ENCODE results near the gene LRP5.
"Not testable (repeated sequence)": the region's sequence is repeated elsewhere in the genome, so short reads cannot be mapped to it uniquely, and the experiment has no call there.

Gene LRP5

DNA sequence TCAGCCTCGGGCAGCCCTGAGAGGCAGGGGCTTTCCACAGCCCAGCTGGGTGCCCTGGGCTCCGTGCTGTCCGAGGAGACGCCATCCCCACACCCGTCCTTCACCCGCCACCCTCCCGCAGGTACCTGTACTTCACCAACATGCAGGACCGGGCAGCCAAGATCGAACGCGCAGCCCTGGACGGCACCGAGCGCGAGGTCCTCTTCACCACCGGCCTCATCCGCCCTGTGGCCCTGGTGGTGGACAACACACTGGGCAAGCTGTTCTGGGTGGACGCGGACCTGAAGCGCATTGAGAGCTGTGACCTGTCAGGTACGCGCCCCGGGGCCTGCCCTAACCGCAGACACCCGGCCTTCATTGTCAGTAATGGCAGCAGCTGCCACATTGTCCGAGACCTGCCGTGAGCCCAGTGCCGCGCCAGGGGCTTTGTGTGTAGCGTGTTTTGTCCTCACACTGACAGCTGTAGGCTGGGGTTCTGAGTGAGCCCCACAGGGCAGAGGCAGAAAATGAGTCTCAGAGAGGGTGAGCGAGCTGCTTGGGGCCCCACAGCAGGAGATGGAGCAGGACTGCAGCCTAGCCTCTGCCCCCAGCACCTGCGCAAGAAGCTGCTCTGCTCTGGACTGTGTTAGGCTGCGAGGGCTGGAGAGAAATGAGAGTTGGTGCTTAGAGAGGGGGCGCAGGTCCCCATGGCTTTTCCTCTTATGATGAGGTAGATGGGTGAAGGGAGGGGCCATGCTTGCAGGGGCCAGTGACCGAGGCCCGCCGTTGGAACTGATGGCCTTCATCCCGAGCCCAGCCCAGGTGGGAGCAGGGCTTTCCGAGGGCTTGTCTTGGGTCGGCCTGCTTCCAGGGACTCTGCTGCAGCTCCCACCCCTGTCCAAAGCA lies 112.8 kb downstream of the LRP5 start:
- no peak for DNase-seq

DNA sequence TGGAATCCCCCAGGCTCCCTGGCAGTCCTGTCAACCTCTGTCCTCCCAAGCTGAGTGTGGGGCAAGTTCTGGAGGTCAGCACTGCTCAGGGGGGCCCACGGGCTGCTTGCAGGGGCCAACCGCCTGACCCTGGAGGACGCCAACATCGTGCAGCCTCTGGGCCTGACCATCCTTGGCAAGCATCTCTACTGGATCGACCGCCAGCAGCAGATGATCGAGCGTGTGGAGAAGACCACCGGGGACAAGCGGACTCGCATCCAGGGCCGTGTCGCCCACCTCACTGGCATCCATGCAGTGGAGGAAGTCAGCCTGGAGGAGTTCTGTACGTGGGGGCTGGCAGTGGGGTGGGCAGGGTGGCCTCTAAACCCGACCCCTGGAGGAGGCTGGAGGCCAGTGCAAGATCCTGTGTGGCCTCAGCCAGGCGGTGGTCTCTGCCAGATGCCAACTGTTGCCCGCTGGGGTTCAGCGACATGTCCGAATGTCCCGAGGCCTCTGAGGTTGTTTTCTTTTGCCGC lies 113.5 kb downstream of the LRP5 start:
- no peak for DNase-seq

DNA sequence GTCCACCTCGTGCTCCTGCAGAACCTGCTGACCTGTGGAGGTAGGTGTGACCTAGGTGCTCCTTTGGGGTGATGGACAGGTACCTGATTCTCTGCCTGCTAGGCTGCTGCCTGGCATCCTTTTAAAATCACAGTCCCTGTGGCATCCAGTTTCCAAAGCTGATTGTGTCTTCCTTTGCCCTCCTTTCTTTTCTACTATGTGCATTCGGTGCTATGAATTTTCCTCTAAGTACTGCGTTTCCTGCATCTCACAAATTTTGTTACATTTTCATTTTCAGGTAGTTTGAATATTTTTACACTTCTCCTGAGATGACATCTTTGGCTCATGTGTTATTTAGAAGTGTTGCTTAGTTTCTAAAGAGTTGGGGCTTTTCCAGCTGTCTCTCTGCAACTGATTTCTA lies 117.3 kb downstream of the LRP5 start:
- DNase-seq: no peak

GRCh38 chr11:68430384-68430783 lies 118.0 kb downstream of the LRP5 start:
- DNase-seq: no peak

- DNase-seq: no peak
Measured at GRCh38 chr11:68430801-68431200, 118.4 kb downstream of the LRP5 start.

- no peak for DNase-seq
Measured at GRCh38 chr11:68431984-68432645, 119.7 kb downstream of the LRP5 start.

GRCh38 chr11:68432874-68433273 lies 120.5 kb downstream of the LRP5 start:
- no peak for DNase-seq

DNA sequence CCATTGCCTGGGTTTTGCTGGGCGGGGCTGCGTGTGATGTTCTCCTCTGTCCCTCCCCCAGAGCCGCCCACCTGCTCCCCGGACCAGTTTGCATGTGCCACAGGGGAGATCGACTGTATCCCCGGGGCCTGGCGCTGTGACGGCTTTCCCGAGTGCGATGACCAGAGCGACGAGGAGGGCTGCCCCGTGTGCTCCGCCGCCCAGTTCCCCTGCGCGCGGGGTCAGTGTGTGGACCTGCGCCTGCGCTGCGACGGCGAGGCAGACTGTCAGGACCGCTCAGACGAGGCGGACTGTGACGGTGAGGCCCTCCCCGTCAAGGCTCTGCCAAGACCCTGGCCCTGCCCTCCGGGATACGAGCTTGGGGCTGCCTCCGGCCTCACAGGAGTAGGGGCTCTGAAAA lies 121.2 kb downstream of the LRP5 start:
- no peak for DNase-seq

GRCh38 chr11:68434159-68434558 lies 121.8 kb downstream of the LRP5 start:
- not testable (repeated sequence) for DNase-seq

DNA sequence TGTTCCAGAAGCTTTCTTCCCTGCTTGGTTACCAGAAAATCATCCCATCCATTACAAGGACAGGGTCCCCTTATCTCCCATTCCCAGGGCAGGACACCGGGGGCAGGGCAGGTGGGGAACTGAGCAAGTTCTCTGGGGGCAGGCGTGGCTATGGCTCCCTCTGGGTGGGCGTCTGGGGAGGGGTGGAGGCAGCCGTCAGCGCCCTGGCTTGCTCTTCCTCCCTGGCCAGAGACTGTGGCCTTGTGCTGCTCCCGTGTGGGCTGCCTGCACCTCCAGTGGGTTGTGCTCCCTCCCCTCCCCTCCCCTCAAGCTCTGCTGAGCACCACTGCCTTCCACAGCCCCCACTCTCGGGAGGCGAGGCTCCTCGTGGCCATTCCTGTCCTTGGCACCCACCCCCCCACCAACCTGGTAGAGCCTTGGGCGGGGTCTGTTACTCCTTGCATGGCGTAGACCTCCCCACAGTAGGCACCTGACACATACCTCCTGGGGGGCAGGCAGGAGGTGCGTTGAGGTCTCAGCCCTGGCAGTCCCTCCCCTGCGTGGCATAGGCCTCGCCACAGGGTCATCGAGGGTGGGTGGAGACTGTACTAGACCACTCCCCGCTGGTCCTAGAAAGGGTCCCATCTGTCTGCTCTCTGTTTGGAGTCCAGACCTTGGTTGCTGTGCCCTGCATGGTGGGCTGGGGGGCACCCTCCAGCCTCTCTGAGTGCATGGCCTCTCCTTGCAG lies 123.9 kb downstream of the LRP5 start:
- DNase-seq: no peak

DNA sequence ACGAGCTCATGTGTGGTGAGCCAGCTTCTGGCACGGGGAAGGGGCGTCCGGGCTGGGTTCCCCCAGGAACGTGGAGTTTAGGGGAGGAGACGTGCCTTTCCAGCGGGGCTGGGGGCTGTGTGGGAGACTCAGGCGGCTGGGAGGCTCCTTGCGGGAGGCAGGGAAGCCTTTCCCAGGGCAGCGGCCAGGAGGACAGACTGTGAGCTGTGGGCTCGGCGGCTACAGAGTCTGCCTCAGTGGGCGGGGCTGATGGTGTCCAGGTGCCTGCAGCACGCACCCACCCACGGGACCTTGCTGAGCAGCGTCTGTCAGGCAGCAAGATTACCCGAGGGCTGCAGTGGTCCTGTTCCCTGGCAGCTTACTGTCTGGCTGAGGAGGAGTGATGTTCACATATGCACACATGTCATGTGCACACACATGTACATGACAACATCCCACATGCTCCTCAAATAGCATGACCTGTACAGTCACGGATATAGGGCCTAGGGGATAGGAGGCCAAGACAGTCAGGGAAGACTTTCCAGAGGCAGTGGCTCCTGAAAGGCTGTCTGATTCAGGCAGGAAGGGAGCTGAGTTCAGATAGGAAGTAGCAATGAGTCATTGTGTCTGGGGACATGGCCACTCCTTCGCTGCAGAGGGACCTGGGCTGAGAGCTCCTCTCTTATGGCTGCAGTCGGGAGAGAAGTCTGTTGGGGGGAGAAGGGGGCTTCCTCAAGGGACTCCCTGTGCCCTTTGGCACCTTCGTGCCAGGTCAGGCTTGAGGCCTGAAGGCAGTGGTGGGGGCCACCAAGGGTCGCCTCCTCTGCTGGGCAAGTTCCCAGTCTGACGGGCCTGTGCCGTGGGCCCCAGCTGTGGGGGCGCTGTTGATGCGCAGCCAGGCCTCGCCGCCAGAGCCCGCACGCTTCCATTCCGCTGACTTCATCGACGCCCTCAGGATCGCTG lies 124.9 kb downstream of the LRP5 start:
- DNase-seq: no peak

DNA sequence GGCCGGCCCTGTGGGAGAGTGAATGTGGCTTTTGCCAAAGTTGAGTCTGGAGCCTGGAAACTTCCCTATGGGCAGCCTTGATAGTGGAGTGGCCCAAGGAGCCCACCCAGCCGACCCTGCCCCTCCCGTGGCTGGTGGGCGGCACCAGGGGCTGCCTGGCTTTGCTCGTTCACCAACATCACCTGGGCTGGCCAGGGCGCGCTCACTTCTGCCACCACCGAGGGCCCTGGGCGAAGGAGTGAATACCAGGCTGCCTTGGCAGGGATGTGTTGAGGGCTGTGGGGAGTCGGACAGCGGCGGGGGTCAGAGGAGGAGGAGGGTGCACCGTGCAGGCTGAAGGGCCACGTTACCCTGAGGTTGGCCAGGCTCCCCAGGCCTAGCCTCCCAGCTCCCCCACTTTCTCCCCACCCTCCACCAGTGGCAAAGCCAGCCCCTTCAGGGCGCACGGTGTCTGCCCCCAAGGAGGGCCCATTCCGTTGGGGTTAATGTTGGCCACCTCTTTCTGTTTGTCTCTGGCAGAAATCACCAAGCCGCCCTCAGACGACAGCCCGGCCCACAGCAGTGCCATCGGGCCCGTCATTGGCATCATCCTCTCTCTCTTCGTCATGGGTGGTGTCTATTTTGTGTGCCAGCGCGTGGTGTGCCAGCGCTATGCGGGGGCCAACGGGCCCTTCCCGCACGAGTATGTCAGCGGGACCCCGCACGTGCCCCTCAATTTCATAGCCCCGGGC lies 125.7 kb downstream of the LRP5 start:
- DNase-seq: no peak

DNA sequence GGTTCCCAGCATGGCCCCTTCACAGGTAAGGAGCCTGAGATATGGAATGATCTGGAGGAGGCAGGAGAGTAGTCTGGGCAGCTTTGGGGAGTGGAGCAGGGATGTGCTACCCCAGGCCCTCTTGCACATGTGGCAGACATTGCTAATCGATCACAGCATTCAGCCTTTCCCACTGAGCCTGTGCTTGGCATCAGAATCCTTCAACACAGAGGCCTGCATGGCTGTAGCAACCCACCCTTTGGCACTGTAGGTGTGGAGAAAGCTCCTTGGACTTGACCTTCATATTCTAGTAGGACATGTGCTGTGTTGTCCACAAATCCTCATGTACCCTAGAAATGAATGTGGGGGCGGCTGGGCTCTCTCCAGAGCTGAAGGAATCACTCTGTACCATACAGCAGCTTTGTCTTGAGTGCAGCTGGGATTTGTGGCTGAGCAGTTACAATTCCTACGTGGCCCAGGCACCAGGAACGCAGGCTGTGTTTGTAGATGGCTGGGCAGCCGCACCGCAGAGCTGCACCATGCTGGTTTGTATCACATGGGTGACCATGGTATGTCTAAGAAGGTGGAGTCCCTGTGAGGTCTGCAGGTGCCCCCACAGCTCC lies 126.4 kb downstream of the LRP5 start:
- DNase-seq: no peak

DNA sequence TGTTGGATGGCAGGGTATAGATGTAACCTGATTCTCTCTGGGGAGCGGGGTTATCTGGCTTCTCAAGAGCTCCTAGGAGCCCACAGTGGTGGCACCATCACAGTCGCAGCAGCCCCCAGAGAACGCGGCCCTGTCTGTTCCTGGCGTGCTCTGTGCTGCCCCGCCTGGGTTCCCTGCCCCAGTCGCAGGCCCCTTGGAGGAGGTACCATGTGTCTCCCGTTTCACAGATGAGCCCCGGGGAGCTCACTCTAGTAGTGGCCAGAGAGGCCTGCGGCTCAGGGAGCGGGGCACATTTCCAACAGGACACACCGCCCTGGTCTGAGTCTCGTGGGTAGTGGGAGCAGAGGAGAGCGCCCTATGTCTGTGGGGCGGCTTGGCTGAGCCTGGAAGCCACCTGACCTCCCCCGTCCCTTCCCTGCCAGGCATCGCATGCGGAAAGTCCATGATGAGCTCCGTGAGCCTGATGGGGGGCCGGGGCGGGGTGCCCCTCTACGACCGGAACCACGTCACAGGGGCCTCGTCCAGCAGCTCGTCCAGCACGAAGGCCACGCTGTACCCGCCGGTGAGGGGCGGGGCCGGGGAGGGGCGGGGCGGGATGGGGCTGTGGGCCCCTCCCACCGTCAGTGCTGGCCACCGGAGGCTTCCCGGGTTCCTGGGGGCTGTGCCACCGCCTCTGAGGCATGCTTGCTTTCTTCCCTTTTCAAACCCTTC lies 127.1 kb downstream of the LRP5 start:
- peak in 2 of 3 experiments; percentile 67 to 74 for DNase-seq

DNA sequence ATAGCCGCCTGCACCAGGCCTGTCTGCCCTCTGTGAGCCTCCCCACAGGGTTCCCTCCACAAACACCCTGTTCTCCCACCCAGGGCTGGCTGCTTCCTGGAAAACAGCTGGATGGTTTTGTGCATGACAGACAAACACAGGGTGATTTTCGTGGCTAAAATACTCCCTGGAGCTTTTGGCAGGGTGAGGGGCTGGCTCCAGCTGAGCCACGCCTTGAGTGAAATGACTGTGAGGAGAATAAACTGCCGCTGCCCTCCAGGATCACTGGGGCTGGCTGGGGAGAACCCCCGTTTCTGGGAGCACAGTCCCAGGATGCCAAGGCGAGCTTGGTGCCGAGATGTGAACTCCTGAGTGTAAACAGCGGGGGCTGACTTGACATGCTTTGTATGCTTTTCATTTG lies 127.8 kb downstream of the LRP5 start:
- DNase-seq: peak in 2 of 3 experiments; percentile 67 to 80

- DNase-seq: peak; percentile 10 to 96 (median 87)
Measured at GRCh38 chr11:68441466-68442230, 129.3 kb downstream of the LRP5 start.

- DNase-seq: no peak
Measured at GRCh38 chr11:68442433-68442832, 130.0 kb downstream of the LRP5 start.

DNA sequence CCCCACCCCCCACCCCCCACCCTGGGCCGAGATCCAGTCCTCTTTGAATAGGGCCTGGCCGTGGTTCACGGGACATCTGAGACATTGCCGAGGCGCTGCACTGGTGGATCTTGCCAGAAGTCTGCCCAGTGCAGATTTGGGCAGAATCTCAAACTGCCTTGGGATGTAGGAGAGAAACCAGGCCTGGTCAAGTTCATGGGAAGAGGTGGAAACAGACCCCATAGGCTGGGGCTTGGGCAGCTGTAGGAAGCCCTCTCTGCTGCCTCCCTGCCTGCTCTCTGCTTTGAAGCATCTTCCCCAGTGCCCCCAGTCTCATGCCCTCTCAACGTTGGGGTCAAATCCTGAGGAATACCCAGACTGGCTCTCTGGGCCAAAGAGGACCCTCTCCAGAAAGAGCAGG lies 132.2 kb downstream of the LRP5 start:
- no peak for DNase-seq

- DNase-seq: no peak
Measured at GRCh38 chr11:68445531-68446035, 133.2 kb downstream of the LRP5 start.

Measured in NCI-H1417 (cell line).